Suppressor macrophage treated with lipopolysaccharide for 4 hours (primary cell): ENCODE data around the gene MAGI2.
"Not testable (repeated sequence)": the region's sequence is repeated elsewhere in the genome, so short reads cannot be mapped to it uniquely, and the experiment has no call there.

Experiments
- DNase-seq: peaks from one replicate; pipeline ENCODE4 v3.0.0-alpha.2; 2020

The MAGI2 gene

DNA sequence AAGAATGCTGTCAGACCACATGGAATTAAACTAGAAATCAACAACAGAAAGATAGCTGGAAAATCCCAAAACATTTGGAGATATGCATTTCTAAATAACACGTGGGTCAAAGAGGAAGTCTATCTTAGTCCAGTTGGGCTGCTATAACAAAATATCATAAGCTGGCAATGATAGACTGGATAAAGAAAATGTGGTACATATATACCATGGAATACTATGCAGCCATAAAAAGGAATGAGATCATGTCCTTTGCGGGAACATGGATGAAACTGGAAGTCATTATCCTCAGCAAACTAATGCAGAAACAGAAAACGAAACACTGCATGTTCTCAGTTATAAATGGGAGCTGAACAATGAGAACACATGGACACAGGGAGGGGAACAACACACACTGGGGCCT lies 1454.3 kb downstream of the MAGI2 start:
- DNase-seq, result not testable (repeated sequence)

DNA sequence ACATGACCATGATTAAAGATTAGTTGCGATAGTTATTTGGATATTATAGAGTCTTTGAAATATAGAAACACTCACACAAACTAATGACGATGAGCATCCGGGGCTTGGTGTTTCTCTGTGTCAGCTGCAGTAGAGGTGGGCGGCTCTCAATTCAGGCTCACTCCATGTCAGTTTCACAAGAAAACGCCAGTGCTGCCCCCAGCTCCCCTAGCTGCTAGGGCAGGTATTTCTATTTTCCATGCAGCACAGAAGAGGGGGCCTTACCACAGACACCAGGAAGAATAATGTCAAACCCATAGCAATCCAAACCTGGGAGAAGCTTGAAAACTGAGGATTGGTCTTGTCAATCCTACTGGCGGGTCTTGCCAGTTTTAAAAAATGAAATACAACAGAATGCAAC lies 1457.8 kb downstream of the MAGI2 start:
- DNase-seq, result no peak

DNA sequence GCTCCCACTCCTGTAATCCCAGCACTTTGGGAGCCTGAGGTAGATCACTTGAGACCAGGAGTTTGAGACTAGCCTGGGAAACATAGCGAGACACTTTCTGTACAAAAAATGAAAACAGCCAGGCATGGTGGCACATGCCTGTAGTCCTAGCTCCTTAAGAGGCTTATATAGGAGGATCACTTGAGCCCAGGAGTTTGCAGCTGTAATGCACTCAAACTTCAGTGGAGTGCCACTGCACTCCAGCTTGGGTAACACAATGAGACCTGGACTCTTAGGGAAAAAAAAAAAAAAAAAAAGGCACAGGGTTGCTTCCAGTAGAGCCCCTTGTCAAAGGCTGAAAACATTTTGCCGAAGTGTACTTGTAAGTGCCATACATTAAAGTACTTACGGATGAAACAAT lies 1459.6 kb downstream of the MAGI2 start:
- DNase-seq, result no peak

DNA sequence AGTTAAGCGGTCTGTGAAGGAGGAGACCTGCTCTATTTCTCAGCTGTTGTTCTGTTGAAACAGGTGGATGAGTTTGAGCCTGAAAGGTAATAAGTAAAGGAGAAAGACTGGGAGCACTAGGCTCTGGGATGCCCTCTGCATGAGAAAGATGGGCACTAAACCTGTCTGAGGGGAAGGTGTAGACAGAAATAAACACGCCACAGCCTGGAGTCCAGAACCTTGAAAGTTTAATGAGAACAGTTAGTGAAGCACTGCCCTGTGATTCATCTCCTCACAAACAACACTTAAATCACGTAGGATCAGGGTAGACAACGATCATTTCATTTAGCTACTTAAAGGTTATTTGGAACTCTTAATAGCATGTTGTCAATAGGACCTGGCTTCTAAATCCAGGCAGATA lies 1461.8 kb downstream of the MAGI2 start:
- no peak for DNase-seq

DNA sequence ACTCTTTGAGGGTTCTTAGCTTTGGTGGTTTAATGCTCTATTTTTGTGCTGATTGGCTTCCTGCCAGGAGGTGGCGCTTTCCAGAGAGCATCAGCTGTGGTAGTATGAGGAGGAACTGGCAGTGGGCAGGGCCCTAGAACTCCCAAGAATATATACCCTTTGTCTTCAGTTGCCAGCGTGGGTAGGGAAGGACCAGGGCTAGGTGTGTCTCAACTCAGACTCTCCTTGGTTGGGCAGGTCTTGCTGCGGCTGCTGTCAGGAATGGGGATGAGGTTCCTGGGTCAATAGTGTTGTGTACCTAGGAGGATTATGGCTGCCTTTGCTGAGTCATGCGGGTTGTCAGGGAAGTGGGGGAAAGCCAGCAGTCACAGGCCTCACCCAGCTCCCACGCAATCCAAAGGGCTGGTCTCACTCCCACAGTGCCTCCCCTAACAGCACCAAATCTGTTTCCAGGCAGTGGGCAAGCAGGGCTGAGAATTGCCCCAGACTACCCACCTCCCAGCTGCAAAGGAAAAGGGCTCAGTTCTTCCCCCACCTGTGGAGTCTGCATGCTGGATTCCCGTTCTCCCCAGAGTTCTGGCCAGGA lies 1463.4 kb downstream of the MAGI2 start:
- DNase-seq, result peak; percentile 4

DNA sequence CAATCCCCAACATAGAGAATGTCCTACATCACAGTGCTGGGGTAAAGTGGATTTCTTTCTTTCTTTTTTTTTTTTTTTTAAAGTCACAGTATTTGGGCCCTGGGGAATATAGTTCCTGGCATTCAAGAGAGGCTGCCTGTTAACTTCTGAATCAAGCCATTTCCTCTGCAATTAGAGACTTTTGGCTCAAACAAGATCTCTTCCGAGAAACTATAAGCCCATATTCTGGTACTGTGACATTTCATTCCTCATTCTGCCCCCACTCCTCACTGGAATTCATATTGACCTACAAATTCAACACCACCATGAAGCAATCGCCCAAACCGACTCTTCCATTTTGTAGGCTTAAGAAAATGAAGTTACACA lies 1467.5 kb downstream of the MAGI2 start:
- DNase-seq, result no peak

DNA sequence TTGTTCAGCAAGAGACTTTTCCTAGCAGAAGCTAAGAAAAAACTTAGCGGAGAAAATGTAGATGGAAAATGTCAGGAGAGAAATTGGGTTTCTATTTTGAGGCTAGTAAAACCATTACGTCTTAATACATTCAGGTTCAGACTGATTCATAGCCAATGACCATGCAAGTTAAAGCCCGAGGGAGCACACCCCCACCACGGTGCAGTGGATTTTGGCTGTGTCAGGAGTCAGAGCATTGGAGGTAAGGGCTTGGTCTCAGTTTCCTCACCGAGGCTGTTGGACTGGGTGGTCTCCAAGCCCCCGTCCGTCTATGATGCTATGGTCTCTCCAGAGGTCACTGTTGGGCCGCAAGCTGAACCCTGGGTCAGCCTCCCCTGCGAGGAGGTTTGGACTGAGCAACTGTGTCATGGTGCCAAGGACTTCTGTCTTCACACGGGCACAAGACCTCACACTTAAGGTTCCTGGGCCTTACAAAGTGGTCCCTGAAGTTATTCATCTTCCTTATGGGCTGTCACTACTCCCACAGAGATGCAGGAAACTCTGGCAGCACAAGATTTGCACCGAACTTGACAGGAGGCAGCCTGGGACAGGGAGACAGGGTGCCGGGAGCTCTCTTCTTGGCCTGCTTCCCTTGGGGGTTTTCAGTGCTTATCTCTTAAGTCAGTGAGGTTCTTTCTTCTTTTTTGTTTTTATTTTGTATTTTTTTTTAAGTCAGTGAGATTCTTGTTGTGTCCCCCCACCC lies 1468.1 kb downstream of the MAGI2 start:
- DNase-seq, result no peak

DNA sequence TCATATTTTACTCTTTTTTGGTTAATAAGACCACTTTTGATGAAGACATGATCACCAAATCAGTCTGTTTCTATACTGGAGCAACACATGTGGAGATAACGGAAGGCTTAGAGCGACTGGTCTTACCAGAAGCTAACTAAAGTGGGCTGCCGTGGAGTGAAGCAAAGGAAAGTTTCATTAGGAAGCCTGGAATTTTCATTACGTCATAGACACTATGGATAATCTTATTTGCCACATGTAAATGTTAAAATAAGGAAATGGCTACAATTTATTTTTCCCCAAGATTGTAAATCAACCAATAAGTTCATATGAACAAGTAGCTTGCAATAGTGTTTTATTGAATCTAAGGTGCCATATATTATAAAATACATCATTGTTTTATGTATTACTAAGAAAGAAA lies 1469.5 kb downstream of the MAGI2 start:
- no peak for DNase-seq

DNA sequence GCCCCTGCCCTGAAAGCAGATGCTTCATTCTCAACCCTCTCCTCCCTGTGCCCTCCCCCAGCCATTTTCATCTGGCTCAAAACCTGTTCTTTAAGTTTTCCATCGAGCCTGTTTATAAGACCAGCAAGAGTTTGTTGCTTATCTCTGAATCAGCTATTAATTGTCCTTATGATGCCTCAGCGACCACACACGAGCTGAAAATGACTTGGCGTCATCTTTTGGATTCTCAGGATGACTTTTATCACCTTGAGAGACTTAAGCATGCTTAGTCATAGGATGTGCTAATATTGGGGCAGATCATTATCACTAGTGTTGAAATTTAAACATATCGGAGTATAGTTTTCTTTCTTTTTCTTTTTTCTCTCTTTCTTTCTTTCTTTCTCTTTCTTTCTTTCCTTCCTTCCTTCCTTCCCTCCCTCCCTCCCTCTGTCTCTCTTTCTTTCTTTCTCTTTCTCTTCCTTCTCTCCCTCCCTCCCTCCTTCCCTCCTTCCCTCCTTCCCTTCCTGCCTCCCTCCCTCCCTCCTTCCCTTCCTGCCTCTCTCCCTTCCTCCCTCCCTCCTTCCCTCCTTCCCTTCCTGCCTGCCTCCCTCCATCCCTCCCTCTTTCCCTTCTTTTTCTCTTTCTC lies 1470.4 kb downstream of the MAGI2 start:
- no peak for DNase-seq

DNA sequence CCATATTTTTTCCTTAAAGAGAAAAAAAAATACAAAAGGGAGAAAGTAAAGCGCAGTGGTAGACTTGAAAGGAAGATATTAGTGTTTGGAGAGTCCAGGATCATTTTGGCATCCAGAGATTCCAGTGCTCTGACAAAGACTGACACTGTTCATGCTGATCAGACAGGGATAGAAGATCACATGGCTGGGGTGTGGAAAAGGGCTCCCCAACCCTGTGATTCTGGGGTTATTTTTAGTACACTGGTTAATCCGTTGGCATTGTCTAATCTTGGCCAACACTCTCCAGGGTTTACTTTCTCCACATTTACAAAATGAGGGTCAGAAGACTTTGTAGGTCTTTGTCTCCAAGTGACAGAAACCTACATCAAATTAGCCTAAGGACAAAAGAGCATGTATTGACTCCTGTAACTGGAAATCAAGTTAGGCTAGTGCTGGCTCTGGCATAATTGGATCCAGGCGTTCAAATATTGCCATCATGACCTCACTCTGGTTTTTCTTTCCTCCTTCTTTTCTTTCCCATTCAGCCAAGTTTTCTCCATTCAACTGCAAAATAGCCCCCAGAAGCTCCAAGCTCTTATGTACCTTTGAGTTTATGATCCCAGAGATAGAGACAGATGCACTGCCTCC lies 1473.3 kb downstream of the MAGI2 start:
- no peak for DNase-seq

DNA sequence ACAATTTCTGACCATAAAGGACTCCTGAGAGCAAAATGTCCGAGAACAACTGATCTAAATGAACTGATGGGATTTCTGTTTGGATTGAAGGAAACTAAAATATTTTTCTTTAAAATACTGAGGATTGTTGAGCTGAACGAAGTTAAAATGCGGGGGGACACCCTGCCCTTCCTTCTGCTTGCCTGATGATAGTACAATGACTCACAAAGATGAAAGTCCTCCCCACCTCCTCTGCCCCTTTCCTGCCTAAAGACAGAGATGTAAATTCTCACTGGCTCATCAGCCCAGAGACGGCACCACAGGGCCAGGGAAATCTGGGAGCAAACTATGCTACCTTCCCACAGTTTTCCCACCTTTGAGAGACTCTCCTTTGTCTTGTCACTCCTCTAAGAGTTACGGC lies 1474.2 kb downstream of the MAGI2 start:
- DNase-seq, result no peak

DNA sequence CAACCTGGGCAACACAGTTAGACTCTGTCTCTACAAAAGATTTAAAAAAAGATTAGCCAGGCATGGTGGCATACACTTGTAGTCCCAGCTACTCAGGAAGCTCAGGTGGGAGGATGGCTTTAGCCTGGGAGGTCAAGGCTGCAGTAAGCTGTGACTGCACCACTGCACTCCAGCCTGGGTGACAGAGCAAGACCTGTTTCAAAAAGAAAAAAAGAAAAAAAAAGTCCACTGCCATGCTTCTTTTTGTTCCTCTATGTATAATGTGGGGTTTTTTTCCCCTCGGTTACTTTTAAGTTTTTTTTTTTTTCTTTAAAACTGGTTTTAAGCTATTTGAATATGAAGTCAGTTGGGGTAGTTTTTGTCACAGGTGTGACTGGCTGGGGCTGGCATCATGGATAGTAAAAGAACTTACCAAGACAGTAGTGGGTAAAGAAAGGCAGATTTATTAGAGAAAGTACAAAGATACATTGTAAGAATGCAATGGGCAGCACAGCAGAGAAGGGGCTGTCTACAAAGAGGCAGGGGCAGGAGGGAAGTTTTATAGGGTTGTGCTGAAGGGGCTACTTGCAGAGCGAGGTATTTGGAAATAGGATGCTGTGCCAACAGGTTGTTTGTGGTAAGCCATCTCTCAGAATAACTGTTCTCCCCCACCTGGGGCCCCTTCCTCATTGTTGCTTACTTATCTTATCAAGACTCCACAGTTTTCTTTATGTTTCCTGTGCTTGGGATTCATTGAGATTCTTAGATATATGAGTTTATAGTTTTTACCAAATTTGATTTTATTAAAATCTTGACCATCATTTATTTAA lies 1477.6 kb downstream of the MAGI2 start:
- no peak for DNase-seq

DNA sequence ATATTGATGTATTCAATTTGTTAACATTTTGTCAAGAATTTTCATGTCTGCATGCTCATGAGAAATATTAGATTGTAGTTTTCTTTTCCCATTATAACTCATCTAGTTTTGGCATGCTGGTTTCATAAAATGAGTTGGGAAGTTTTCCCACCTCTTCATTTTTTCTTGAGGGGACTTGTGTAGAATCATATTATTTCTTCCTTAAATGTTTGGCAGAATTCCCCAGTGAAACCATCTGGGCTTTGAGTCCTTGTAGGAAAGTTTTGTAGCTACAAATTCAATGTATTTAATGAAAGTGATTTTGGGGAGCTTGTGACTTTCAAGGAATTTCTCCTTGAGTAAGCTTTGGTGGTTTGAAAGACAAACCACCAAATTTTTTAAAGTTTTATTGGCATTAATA lies 1481.7 kb downstream of the MAGI2 start:
- DNase-seq, result no peak

DNA sequence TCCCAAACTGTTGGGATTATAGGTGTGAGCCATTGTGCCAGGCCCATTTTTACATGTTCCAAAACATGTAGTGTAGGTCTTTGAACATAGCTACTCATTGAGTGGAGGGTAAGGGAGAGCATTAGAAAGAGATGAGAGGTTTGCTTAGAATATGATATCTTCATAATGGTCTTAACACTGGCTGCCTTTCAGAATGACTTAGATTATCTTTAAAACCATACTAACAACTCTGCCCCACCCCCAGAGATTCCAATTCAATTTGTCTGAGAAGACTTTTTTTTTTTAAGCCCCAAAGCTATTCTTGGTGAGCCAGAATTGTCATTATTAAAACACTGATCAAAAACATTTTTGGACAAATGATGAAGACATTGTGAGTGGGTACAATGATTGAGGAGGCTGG lies 1486.0 kb downstream of the MAGI2 start:
- DNase-seq, result no peak
